LHCN-M2 (cell line): ENCODE measurements around the gene CANX. TPM values are rescaled to one million over a fixed set of nuclear protein-coding genes. Genes with fewer than 3 reads are reported as not detected.
"Not testable (repeated sequence)": the region's sequence is repeated elsewhere in the genome, so short reads cannot be mapped to it uniquely, and the experiment has no call there.

Experiments
- DNase-seq: peaks from one replicate; pipeline ENCODE4 v3.0.0-alpha.2; 2012; ENCODE audit warnings: low read depth
- polyA plus RNA-seq: library from polyadenylated mRNA; unstranded; fragments of >200 nt; gene quantifications from one replicate; pipeline ENCODE4 v1.2.1, GENCODE V29; 2012; ENCODE audit warnings: missing spikeins
- total RNA-seq: library from RNA; depleted of rRNA; stranded (reverse); fragments of >200 nt; gene quantifications from 2 replicates; pipeline ENCODE4 v1.2.3, GENCODE V29; 2014; rRNA removed

Gene CANX
- 440 and 478 TPM in 2 replicates for total RNA-seq
- 425 TPM for polyA plus RNA-seq

- DNase-seq = no peak
Measured at GRCh38 chr5:179698935-179699615, at the start of gene CANX. TSS of gene CANX (plus strand) at chr5:179698967. CDS start at chr5:179705682, 6,715 bp downstream.

GRCh38 chr5:179649166-179649703 is 49.5 kb upstream of the CANX start:
- DNase-seq = not testable (repeated sequence)

GRCh38 chr5:179650245-179650644 is 48.5 kb upstream of the CANX start:
- DNase-seq = not testable (repeated sequence)

- DNase-seq = not testable (repeated sequence)
Measured at GRCh38 chr5:179653135-179653534, 45.6 kb upstream of the CANX start.

GRCh38 chr5:179657302-179658178 is 41.2 kb upstream of the CANX start:
- not testable (repeated sequence) for DNase-seq

- peak; percentile 4 for DNase-seq
Measured at GRCh38 chr5:179658179-179658856, 40.4 kb upstream of the CANX start.

- not testable (repeated sequence) for DNase-seq
Measured at GRCh38 chr5:179661647-179662046, 37.1 kb upstream of the CANX start.

- peak; percentile 56 for DNase-seq
Measured at GRCh38 chr5:179668391-179668790, 30.4 kb upstream of the CANX start.

- peak; percentile 91 for DNase-seq
Measured at GRCh38 chr5:179678223-179679013, 20.3 kb upstream of the CANX start.

- DNase-seq = peak; percentile 23
Measured at GRCh38 chr5:179679014-179679674, 19.6 kb upstream of the CANX start.

- DNase-seq = no peak
Measured at GRCh38 chr5:179680014-179680779, 18.6 kb upstream of the CANX start.

- DNase-seq = no peak
Measured at GRCh38 chr5:179680780-179681401, 17.9 kb upstream of the CANX start, which contains the start of gene CBY3. TSS of gene CBY3 (minus strand) at chr5:179681034. CDS start at chr5:179680918, 116 bp downstream.

GRCh38 chr5:179689212-179689611 is 9.6 kb upstream of the CANX start:
- not testable (repeated sequence) for DNase-seq

GRCh38 chr5:179694561-179694960 is 4.2 kb upstream of the CANX start:
- DNase-seq = no peak

- no peak for DNase-seq
Measured at GRCh38 chr5:179696603-179697002, 2.2 kb upstream of the CANX start.

- DNase-seq = no peak
Measured at GRCh38 chr5:179697108-179697507, 1.7 kb upstream of the CANX start.

- DNase-seq = not testable (repeated sequence)
Measured at GRCh38 chr5:179697543-179697942, 1.2 kb upstream of the CANX start.

- DNase-seq = peak; percentile 99
Measured at GRCh38 chr5:179697993-179698934, 503 bp upstream of the CANX start.
